GM12874 (cell line): ENCODE results near the gene GTF2F1.

Experiments used
- TF ChIP-seq, protein P1 (sequence below): IDR thresholded peaks from 2 replicates; pipeline ENCODE4 v1.5.1; 2011; ENCODE audit warnings: low read depth, mild to moderate bottlenecking, control low read depth, low read length, moderate library complexity; ENCODE audit not compliant: insufficient read depth

The GTF2F1 gene

DNA sequence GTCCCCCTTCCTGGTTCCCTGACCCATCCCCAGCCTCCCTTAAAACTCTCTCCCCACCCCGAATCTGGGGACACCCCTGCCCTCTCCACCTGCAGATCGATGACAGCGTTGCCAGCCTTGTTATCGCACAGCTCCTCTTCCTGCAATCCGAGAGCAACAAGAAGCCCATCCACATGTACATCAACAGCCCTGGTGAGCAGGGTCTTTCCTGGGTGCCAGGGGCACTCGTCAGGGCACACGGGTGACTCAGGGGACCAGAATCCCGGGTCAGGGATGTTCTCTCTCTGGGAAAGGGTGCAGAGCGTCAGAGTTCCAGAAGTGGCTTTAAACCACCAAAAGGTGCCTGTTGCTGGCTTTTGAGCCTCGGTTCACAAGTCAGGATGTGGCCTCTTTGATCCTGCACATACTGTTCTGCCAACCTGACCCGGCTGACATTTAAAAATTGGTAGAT lies 30.6 kb downstream of the GTF2F1 start:
- TF ChIP-seq, protein P1, sequence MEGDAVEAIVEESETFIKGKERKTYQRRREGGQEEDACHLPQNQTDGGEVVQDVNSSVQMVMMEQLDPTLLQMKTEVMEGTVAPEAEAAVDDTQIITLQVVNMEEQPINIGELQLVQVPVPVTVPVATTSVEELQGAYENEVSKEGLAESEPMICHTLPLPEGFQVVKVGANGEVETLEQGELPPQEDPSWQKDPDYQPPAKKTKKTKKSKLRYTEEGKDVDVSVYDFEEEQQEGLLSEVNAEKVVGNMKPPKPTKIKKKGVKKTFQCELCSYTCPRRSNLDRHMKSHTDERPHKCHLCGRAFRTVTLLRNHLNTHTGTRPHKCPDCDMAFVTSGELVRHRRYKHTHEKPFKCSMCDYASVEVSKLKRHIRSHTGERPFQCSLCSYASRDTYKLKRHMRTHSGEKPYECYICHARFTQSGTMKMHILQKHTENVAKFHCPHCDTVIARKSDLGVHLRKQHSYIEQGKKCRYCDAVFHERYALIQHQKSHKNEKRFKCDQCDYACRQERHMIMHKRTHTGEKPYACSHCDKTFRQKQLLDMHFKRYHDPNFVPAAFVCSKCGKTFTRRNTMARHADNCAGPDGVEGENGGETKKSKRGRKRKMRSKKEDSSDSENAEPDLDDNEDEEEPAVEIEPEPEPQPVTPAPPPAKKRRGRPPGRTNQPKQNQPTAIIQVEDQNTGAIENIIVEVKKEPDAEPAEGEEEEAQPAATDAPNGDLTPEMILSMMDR: no peak

DNA sequence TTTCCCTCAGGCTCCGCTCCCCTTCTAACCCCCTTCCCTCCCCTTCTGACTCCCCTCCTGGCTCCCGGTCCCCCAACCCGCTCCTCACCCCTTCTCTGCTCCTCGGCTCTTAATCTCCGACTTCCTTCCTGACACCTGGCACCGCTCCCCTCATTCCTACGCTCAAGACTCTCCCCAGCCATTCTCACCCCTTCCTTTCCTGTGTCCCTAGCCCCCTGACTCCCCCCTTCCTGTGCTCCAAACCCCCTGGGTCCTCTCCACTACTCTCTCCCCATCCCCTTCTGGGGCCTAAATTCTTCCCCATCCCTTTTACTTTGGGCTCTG lies 31.0 kb downstream of the GTF2F1 start:
- TF ChIP-seq, protein P1: no peak

DNA sequence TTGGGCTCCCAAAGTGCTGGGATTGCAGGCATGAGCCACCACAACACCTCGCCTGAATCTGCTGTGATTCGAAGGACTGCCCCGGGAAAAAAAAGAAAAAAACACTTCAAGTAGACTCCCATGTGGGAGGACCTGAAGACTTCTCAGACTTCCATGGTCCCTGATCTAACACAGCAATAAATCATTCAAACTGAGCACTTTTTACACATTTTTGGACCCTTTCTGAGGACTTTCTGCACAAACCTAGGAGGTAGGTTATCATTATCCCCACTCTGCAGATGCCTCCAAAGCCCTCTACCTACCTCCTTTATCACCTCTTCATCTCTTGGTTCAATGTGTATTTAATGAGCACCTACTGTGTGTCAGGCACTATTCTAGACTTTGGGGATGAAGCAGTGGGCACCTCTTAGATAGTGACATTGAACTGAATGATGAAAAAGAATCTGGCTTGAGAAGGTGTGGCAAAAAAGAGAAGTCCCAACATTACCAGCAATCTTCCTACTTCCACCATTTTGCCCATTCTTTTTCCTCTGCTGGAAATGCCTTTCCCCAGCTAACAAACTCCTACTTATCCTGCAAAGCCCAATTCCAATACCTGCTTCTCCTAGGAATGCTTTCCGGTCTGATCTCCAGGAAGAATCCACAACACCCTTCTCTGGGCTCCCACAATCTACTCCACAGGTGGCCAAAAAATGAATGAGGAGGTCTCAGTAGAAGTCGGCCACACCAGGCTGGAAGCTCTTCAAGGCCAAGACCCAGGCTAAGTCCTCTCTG lies 33.2 kb downstream of the GTF2F1 start:
- TF ChIP-seq, protein P1: no peak

DNA sequence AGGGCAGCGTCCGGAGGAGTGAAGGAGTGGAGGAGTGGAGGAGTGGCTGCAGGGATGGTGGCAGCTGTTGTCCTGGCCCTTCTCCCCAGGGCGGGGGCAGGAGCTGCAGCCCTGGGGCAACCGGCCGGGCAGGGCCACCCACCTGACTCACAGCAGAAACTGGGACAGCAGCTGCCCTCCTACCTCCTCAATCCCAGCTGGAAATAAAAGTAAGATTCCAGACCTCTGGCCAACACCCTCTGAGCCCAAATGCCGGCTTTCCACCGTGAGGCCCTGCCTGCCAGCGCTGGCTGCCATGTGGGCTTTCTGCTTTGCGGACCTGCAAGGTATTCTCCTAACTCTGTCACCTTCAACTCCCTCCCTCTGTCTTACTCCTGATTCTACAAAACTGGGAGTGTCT lies 35.0 kb downstream of the GTF2F1 start:
- TF ChIP-seq, protein P1: no peak

DNA sequence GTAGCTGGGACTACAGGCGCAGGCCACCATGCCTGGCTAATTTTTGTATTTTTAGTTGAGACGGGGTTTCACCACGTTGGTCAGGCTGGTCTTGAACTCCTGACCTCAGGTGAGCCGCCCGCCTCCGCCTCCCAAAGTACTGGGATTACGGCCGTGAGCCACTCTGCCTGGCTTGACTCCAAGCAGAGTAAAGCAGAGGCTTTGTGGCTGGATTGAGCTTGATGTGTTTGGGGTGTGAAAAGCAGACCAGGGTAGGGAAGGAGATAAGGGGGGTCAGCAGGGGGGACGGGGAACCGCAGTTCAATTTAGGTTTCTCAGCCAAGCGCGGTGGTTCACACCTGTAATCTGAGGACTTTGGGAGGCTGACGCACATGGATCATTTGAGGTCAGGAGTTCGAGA lies 35.8 kb downstream of the GTF2F1 start:
- TF ChIP-seq, protein P1: no peak

DNA sequence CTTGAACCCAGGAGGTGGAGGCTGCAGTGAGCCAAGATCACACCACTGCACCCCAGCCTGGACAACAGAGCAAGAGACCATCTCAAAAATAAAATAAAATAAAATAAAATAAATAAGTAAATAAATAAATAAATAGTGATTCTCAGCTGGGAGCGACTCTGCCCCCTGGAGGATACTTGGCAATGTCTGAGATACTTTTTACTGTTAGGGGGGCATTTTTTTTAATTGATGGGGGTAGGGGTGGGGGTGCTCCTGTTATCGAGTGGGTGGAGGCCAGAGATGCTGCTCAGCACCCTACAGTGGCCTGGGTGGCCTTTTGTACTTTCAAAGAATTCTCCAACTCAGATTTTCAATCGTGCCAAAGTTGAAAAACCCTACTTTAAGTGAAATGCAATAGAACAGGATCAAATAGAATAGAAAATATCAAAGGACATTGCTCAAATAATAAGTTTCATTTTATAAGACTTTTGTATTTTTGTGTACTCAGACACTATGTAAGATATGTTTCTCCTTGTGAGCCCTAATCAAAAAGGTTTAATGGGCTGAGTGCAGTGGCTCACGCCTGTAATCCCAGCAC lies 38.8 kb downstream of the GTF2F1 start:
- TF ChIP-seq, protein P1: peak; percentile 17; the same call in 1 of the 2 replicates

DNA sequence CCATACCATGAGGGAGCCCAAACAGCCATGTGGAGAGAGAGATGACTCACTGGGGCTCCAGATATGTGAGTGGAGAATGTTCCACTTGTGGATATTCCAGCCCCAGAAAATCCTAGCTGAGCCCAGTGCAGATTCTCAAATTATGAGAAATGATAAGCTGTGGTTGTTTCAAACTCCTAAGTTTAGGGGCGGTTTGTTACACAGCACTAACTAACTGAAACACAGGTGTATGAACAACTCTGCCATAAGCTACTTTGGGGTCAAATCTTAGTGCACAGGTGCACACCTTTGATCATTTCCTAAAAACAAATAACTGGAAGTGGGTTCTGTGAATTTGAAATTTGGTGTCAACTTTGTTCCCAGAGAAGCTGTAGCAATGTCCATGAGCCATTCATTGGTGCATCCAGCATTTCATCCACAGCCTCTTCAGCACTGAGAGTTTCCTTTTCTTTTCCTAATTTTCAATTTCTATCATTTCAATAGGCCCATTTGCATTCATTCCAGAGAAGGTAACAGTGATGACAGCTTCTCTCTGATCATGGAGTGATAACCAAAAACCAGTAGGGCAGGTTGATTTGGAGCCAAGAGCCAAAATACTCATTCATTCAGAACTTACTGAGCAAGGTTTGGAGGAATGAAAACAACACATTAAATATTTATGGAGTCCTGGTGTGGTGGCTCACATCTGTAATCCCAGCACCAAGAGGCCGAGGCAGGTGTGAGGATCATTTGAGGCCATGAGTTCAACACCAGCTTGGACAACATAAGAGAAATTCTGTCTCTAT lies 40.4 kb downstream of the GTF2F1 start:
- TF ChIP-seq, protein P1: no peak
